IPS-20b (cell line): ENCODE results near the gene ACR.
"Not testable (repeated sequence)": the region's sequence is repeated elsewhere in the genome, so short reads cannot be mapped to it uniquely, and the experiment has no call there.

Source experiments
- H3K27ac ChIP-seq: one replicate; pipeline ENCODE4 v1.5.1; 2013; ENCODE audit warnings: low read length
- H3K27me3 ChIP-seq: 2 replicates; pipeline ENCODE4 v1.6.1; 2013; ENCODE audit warnings: mild to moderate bottlenecking, low read length, inconsistent platforms; ENCODE audit not compliant: insufficient read depth
- H3K36me3 ChIP-seq: 2 replicates; pipeline ENCODE4 v1.6.1; 2013; ENCODE audit warnings: low read depth, mild to moderate bottlenecking, inconsistent platforms, low read length, moderate library complexity; ENCODE audit not compliant: insufficient read depth
- H3K4me1 ChIP-seq: 2 replicates; pipeline ENCODE4 v1.6.1; 2013; ENCODE audit warnings: mild to moderate bottlenecking, control low read depth, inconsistent platforms, low read length, moderate library complexity; ENCODE audit not compliant: insufficient read depth
- H3K4me3 ChIP-seq: 2 replicates; pipeline ENCODE4 v1.5.1; 2013; ENCODE audit warnings: mild to moderate bottlenecking, low read length, inconsistent platforms
- H3K9ac ChIP-seq: 2 replicates; pipeline ENCODE4 v1.6.1; 2013; ENCODE audit warnings: low read depth, mild to moderate bottlenecking, inconsistent platforms, low read length, moderate library complexity
- H3K9me3 ChIP-seq: 2 replicates; pipeline ENCODE4 v1.6.1; 2013; ENCODE audit warnings: mild to moderate bottlenecking, low read depth, low read length, inconsistent platforms; ENCODE audit not compliant: insufficient read depth

ACR gene

GRCh38 chr22:50730941-50731661 lies 6.9 kb upstream of the ACR start:
- Histone ChIP-seq H3K9ac (no peak overlapping the region), H3K27ac (no peak overlapping the region), H3K4me1 (no peaks in the 10 kb centered on the region), H3K4me3 (no peak overlapping the region), H3K27me3 (peaks cover 67% of the 10 kb centered on the region), H3K9me3 (no peaks in the 10 kb centered on the region), H3K36me3 (no peaks in the 10 kb centered on the region)

- no peak overlapping the region for H3K9ac ChIP-seq
- H3K9me3 ChIP-seq: no peaks in the 10 kb centered on the region
- H3K36me3 ChIP-seq: no peaks in the 10 kb centered on the region
- H3K27me3 ChIP-seq: peaks cover 76% of the 10 kb centered on the region
- H3K4me1 ChIP-seq: no peaks in the 10 kb centered on the region
- no peak overlapping the region for H3K27ac ChIP-seq
- H3K4me3 ChIP-seq: no peak overlapping the region
Observed at GRCh38 chr22:50731811-50732624, 6.0 kb upstream of the ACR start.

- Histone ChIP-seq H3K36me3 (no peaks in the 10 kb centered on the region), H3K27ac (no peak overlapping the region), H3K9me3 (no peaks in the 10 kb centered on the region), H3K4me3 (no peak overlapping the region), H3K27me3 (peaks cover 83% of the 10 kb centered on the region), H3K4me1 (no peaks in the 10 kb centered on the region), H3K9ac (no peak overlapping the region)
Observed at GRCh38 chr22:50732681-50733080, 5.3 kb upstream of the ACR start.

- no peak overlapping the region for H3K4me3 ChIP-seq
- peaks cover 94% of the 10 kb centered on the region for H3K27me3 ChIP-seq
- no peaks in the 10 kb centered on the region for H3K9me3 ChIP-seq
- no peaks in the 10 kb centered on the region for H3K36me3 ChIP-seq
- H3K27ac ChIP-seq: no peak overlapping the region
- no peak overlapping the region for H3K9ac ChIP-seq
- H3K4me1 ChIP-seq: no peaks in the 10 kb centered on the region
Observed at GRCh38 chr22:50733521-50734342, 4.3 kb upstream of the ACR start.

GRCh38 chr22:50734343-50734771 lies 3.6 kb upstream of the ACR start:
- Histone ChIP-seq H3K9ac (no peak overlapping the region), H3K4me3 (no peak overlapping the region), H3K36me3 (no peaks in the 10 kb centered on the region), H3K27ac (no peak overlapping the region), H3K27me3 (peaks cover 93% of the 10 kb centered on the region), H3K4me1 (no peaks in the 10 kb centered on the region), H3K9me3 (no peaks in the 10 kb centered on the region)

GRCh38 chr22:50734986-50735738 lies 2.8 kb upstream of the ACR start:
- Histone ChIP-seq H3K9ac (no peak overlapping the region), H3K4me3 (no peak overlapping the region), H3K4me1 (no peaks in the 10 kb centered on the region), H3K36me3 (no peaks in the 10 kb centered on the region), H3K27ac (no peak overlapping the region), H3K9me3 (no peaks in the 10 kb centered on the region), H3K27me3 (peaks cover 93% of the 10 kb centered on the region)

- Histone ChIP-seq H3K4me1 (no peaks in the 10 kb centered on the region), H3K36me3 (no peaks in the 10 kb centered on the region), H3K27ac (no peak overlapping the region), H3K27me3 (peaks cover 93% of the 10 kb centered on the region), H3K9me3 (no peaks in the 10 kb centered on the region), H3K9ac (no peak overlapping the region), H3K4me3 (no peak overlapping the region)
Observed at GRCh38 chr22:50735739-50736030, 2.3 kb upstream of the ACR start.

GRCh38 chr22:50738649-50739227 lies 734 bp downstream of the ACR start:
- peaks cover 70% of the 10 kb centered on the region for H3K27me3 ChIP-seq

GRCh38 chr22:50739279-50739691 lies 1.3 kb downstream of the ACR start:
- H3K27me3 ChIP-seq: peaks cover 64% of the 10 kb centered on the region
- no peaks in the 10 kb centered on the region for H3K9me3 ChIP-seq
- H3K36me3 ChIP-seq: no peaks in the 10 kb centered on the region
- H3K27ac ChIP-seq: no peak overlapping the region
- no peak overlapping the region for H3K4me3 ChIP-seq
- no peak overlapping the region for H3K9ac ChIP-seq
- no peaks in the 10 kb centered on the region for H3K4me1 ChIP-seq

More at GRCh38 chr22:50738649-50739227, 734 bp downstream of the ACR start:
- Histone ChIP-seq H3K9ac (no peak overlapping the region), H3K9me3 (no peaks in the 10 kb centered on the region), H3K27ac (no peak overlapping the region), H3K36me3 (no peaks in the 10 kb centered on the region), H3K4me1 (no peaks in the 10 kb centered on the region), H3K4me3 (no peak overlapping the region)

- no peaks in the 10 kb centered on the region for H3K9me3 ChIP-seq
- no peak overlapping the region for H3K4me3 ChIP-seq
- H3K36me3 ChIP-seq: no peaks in the 10 kb centered on the region
- H3K9ac ChIP-seq: no peak overlapping the region
- peaks cover 59% of the 10 kb centered on the region for H3K27me3 ChIP-seq
- H3K4me1 ChIP-seq: no peaks in the 10 kb centered on the region
- H3K27ac ChIP-seq: no peak overlapping the region
Observed at GRCh38 chr22:50739894-50740293, 1.9 kb downstream of the ACR start.

- peaks cover 51% of the 10 kb centered on the region for H3K27me3 ChIP-seq
- not testable (repeated sequence) for H3K9me3 ChIP-seq, H3K9ac ChIP-seq, H3K4me3 ChIP-seq, H3K27ac ChIP-seq, H3K36me3 ChIP-seq, H3K4me1 ChIP-seq
Observed at GRCh38 chr22:50740714-50741113, 2.7 kb downstream of the ACR start.
